ENCODE results near the gene ZBED4.

Gene ZBED4

DNA sequence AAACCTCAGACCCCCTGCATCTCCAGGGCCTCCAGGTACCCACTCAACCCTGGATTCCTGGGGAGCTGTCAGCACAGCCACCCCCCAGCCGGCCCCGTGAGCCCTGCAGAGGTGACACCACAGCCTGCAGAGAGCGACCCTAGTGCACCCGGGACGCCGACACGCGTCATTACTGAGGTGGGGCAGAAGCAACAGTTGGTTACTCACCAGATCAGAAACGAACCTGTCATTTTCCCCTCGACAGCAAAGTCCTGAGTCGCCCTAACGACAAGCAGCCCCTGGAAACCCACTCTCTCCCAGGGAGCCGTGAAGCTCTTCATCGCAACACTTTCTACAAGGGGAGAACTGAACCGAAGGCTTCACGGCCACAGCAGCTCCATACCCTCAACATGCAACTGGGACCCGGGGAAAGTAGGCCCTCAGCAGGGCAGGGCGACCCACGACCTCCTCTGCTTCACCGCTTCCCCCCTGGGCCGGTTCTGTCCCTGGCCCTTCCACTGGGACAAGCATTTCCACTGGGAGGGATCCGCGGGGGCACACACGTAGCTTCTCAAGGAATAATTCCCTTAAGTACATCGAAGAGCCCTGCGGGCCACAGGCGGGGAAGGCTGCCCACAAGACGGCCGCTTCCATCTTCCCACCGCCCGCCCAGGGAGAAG, 27.6 kb upstream of the ZBED4 start:
- H3K4me2 ChIP-seq (ENCODE audit: low read length): peak overlapping the region; percentile 97
- no peaks in the 10 kb centered on the region for H3K27me3 ChIP-seq (ENCODE audit: low read depth, low read length)
- H3K4me1 ChIP-seq (ENCODE audit: low read length): peaks cover 17% of the 10 kb centered on the region
- H3K9me3 ChIP-seq (ENCODE audit: insufficient read depth, low read length): no peaks in the 10 kb centered on the region; the same call in 1 of the 2 replicates
- H3K27ac ChIP-seq (ENCODE audit: low read length): peak overlapping the region; percentile 47; the same call in 1 of the 2 replicates
- H3K4me3 ChIP-seq (ENCODE audit: low read length): peak overlapping the region; percentile 99
- H3K79me2 ChIP-seq (ENCODE audit: low read length): peaks cover 65% of the 10 kb centered on the region
- H3K9ac ChIP-seq (ENCODE audit: low read length): peak overlapping the region; percentile 91
- TF ChIP-seq, protein P1, sequence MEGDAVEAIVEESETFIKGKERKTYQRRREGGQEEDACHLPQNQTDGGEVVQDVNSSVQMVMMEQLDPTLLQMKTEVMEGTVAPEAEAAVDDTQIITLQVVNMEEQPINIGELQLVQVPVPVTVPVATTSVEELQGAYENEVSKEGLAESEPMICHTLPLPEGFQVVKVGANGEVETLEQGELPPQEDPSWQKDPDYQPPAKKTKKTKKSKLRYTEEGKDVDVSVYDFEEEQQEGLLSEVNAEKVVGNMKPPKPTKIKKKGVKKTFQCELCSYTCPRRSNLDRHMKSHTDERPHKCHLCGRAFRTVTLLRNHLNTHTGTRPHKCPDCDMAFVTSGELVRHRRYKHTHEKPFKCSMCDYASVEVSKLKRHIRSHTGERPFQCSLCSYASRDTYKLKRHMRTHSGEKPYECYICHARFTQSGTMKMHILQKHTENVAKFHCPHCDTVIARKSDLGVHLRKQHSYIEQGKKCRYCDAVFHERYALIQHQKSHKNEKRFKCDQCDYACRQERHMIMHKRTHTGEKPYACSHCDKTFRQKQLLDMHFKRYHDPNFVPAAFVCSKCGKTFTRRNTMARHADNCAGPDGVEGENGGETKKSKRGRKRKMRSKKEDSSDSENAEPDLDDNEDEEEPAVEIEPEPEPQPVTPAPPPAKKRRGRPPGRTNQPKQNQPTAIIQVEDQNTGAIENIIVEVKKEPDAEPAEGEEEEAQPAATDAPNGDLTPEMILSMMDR (IDR thresholded peaks at IDR 0.05; ENCODE audit: low read depth, low read length): no peak
- no peak for TF ChIP-seq EZH2phosphoT487 (IDR thresholded peaks at IDR 0.05; ENCODE audit: low read depth)
- peaks cover 38% of the 10 kb centered on the region for H4K20me1 ChIP-seq (ENCODE audit: insufficient read depth, low read length)
- peaks cover 16% of the 10 kb centered on the region for H3K36me3 ChIP-seq (replicated peaks; ENCODE audit: low read depth, low read length)
- no peak overlapping the region for H2AFZ ChIP-seq (ENCODE audit: low read depth, low read length)

DNA sequence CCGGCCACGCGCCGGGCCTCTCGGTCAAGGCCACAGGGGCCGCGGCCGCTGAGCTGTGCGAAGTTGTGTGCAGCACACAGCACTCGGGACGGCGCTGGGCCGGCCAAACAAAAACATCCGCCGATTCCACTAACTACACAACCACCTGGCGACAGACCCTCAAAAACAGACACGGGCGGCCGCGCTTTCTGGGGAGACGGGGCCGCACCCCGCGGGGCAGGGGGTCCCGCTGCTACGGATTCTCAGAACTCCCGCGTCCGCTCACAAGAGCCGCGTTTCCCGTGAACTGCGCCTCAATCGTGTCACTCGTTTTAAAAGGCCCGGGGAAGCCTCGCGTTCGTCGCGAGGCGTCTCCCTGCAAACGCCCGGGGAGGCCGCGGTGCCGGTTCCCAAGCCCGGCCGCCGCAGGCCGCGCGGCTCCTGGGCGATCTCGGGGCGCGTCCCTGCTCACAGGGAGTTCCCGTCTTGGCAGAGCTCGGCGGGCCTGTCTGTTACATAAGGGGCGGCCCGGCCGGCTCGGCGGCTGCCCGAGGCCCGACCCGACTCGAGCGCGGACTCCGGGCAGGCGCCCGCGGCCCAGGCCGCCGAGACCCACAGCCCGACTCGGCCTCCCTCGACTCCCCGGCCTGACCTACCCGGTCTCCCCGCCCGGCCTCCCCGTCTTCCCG, 26.9 kb upstream of the ZBED4 start:
- Histone ChIP-seq H3K79me2 (ENCODE audit: low read length) (peaks cover 59% of the 10 kb centered on the region), H3K9me3 (ENCODE audit: insufficient read depth, low read length) (no peaks in the 10 kb centered on the region; the same call in 1 of the 2 replicates), H3K9ac (ENCODE audit: low read length) (peak overlapping the region; percentile 91), H3K4me2 (ENCODE audit: low read length) (peak overlapping the region; percentile 97), H3K36me3 (replicated peaks; ENCODE audit: low read depth, low read length) (peaks cover 16% of the 10 kb centered on the region), H4K20me1 (ENCODE audit: insufficient read depth, low read length) (peaks cover 36% of the 10 kb centered on the region), H3K4me3 (ENCODE audit: low read length) (peak overlapping the region; percentile 99), H3K27me3 (ENCODE audit: low read depth, low read length) (no peaks in the 10 kb centered on the region), H3K27ac (ENCODE audit: low read length) (peak overlapping the region; percentile 47), H2AFZ (ENCODE audit: low read depth, low read length) (no peak overlapping the region), H3K4me1 (ENCODE audit: low read length) (peaks cover 17% of the 10 kb centered on the region)
- TF ChIP-seq, protein P1 (IDR thresholded peaks at IDR 0.05; ENCODE audit: low read depth, low read length): no peak
- no peak for TF ChIP-seq EZH2phosphoT487 (IDR thresholded peaks at IDR 0.05; ENCODE audit: low read depth)

- Histone ChIP-seq H3K36me3 (replicated peaks; ENCODE audit: low read depth, low read length) (peaks cover 16% of the 10 kb centered on the region), H3K4me2 (ENCODE audit: low read length) (peak overlapping the region; percentile 97), H3K9me3 (ENCODE audit: insufficient read depth, low read length) (no peaks in the 10 kb centered on the region; the same call in 1 of the 2 replicates), H3K4me1 (ENCODE audit: low read length) (peaks cover 17% of the 10 kb centered on the region), H3K27ac (ENCODE audit: low read length) (peak overlapping the region; percentile 47), H3K9ac (ENCODE audit: low read length) (peak overlapping the region; percentile 91), H2AFZ (ENCODE audit: low read depth, low read length) (no peak overlapping the region), H3K27me3 (ENCODE audit: low read depth, low read length) (no peaks in the 10 kb centered on the region), H3K4me3 (ENCODE audit: low read length) (peak overlapping the region; percentile 99), H4K20me1 (ENCODE audit: insufficient read depth, low read length) (peaks cover 36% of the 10 kb centered on the region), H3K79me2 (ENCODE audit: low read length) (peaks cover 52% of the 10 kb centered on the region)
- TF ChIP-seq, protein P1 (IDR thresholded peaks at IDR 0.05; ENCODE audit: low read depth, low read length): no peak
These were observed 26.3 kb upstream of the ZBED4 start for GRCh38 chr22:49827271-49827852.

Measured in OCI-LY3 (cell line).